ENCODE measurements around the gene STYX.
"Not testable (repeated sequence)": the region's sequence is repeated elsewhere in the genome, so short reads cannot be mapped to it uniquely, and the experiment has no call there.

The STYX gene

DNA sequence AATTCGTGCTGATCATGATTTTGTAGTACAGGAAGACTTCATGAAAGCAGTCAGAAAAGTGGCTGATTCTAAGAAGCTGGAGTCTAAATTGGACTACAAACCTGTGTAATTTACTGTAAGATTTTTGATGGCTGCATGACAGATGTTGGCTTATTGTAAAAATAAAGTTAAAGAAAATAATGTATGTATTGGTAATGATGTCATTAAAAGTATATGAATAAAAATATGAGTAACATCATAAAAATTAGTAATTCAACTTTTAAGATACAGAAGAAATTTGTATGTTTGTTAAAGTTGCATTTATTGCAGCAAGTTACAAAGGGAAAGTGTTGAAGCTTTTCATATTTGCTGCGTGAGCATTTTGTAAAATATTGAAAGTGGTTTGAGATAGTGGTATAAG is 2.5 kb upstream of the STYX start:
- DNase-seq (ENCODE audit: low read depth) = not testable (repeated sequence)

DNA sequence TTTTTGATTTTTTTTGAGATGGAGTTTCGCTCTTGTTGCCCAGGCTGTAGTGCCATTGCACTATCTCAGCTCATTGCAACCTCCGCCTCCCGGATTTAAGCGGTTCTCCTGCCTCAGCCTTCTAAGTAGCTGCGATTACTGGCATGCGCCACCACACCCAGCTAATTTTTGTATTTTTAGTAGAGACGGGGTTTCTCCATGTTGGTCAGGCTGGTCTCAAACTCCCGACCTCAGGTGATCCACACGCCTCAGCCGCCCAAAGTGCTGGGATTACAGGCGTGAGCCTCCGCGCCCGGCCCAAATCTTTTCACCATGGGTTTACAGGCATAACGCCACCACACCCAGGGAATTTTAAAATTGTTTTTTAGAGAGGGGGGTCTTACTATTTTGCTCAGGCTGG is 931 bp upstream of the STYX start:
- DNase-seq (ENCODE audit: low read depth) = not testable (repeated sequence)

DNA sequence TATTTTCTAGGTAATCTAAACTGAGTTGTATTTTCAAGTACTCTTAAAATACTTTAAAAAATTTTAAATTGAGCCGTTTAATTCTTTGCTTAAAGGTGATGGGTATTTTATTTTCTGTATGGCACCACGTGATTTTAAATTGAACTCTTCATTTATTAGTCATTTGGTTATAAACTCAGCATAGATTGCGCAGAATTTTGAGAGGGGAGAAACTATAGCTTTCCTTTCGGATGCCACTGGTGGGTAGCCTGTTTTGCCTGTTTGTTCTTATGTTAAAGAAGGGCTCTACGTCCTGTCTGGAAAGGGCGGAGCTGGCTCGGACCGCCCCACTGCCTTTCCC is 411 bp upstream of the STYX start:
- no peak for DNase-seq (ENCODE audit: low read depth)

DNA sequence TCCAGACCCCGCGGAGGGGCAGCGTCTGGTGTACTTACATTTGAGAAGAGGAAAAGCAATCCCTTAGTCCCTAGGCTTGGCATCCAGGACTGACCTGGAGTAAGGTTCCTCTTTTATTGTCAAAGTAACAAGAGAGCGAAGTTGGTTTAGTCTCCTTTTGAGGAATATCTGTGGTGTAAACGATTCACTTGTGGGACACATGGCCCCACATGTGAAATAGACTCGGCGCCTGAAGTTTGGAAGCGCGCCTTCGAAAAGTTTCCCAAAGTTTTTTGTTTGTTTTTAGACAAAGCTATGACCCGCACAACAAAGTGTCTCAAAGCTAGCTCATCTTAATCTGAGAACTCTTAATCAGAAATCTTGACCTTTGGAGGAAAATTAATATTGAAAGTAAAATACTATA is 744 bp downstream of the STYX start:
- no peak for DNase-seq (ENCODE audit: low read depth)

DNA sequence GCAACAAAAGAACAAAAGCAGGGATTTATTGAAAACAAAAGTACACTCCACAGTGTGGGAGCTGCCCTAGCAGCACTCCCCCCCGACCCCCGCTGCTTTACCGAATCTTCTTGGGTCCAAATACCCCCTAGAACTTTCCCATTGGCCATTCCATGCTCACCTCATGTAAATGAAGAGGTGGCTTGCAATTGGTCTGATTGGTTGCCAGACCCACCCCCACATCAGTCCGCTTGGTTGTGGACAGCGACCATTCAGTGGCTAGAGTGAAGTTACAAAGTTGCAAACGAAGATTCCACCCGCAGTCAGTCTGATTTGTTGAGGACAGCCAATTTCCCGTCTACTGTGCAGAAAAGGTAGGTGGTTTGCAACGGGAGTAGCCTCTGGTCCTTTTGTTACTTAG is 3.9 kb downstream of the STYX start:
- DNase-seq (ENCODE audit: low read depth) = no peak

DNA sequence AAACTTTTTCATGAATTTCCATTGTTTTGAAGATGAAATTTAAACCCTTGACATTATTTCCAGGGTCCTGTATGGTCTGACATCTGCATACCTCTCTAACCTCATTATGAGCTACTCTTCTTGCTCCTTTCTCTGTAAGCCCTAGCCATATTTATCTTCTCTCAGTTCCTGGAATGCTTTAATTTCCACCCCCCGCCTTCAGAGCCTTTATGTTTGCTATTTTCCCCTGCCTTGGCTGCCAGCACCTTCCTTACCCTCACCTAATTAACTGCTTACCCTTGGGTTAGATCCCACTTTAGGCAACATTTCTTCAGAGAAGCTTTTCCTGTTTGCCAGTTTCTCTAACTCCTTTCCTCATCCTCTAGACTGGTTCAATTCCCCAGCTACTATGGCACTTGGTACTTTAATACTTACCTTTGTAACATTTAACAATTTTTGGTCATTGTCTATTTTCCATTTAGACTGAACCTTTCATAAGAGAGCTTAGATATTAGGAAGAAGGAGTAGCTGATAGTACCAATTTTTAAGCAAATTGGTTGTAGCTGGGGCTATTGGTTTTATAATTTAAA is 6.0 kb downstream of the STYX start:
- no peak for DNase-seq (ENCODE audit: low read depth)

DNA sequence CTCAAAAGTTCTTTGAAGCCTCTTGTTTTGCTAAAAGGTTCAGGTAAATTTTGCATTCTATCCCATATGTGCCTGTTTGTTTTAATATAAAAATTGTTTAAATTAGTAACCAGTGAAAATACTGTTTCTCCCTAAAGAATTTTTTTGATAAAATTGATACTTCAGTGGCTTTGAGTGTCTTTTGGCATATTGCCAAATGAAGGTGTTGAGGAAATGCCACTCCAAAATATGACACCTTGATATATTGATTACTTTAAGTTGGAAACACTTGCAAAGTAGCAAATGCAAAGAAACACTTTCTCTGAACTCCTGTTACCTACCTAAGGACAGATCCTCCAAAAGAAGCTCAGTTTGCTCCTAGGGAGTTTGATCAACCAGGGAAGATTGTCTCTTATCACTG is 8.4 kb downstream of the STYX start:
- no peak for DNase-seq (ENCODE audit: low read depth)

DNA sequence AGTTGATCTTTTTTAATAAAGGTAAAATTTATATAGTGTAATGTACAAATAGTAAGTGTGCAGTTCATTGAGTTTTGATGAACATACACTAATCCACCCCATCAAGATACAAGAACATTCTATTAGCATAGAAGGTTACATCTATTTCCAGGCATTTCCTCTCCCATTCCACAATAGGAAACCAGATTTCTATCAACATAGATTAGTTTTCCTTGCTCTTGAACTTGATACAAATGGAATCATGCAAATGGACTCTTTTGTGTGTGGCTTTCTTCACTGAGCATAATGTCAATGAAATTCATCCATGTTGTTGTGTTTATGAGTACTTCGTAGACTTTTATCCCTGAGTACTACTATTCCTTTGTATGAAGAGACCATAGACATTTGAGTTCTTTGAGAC is 10.8 kb downstream of the STYX start:
- no peak for DNase-seq (ENCODE audit: low read depth)

DNA sequence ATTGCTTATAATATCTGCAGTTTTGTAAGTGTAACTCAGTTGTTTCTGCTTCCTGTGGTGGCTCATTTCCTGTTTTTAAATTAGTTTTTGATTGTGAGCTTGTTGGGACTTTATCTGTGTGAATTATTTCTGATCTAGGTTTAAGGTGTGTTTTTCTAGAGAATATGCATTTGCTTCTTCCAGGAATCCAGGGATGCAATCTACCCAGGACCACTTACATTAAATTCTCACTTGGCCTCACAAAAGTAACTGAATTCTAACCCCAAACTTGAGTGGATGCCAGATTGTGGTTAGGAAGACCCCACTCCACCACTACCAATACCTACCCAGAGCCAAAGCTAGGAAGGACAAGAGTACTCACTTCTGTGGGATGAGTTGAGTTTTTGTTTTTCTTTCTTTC is 11.9 kb downstream of the STYX start:
- DNase-seq (ENCODE audit: low read depth) = no peak

DNA sequence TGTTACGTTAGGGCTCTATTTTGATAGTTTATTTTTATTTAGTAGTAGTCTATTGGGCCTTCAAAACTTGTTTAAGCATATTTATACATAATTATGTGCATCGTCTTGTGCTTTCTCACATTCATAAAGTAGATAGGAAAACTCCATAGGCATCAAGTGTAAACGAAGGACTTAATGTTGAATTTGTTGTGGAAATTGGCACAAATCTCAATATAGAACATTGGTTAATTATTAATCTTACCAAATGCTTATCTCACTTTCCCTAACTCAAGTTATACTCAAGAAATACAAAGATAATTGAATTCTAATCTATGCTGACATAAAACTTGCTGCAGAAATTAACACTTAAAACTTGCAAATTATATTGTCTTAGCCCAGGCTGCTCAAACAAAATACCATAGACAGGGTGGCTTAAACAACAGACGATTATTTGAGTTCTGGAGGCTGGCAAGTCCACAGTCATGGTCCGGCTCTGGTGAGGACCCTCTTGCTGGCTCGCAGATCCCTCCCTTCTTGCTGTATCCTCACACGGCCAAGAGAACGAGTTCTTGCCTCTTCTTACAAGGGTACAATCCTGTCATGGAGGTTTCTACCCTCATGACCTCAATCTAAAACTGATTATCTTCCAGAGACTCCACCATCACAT is 18.8 kb downstream of the STYX start:
- no peak for DNase-seq (ENCODE audit: low read depth)

DNA sequence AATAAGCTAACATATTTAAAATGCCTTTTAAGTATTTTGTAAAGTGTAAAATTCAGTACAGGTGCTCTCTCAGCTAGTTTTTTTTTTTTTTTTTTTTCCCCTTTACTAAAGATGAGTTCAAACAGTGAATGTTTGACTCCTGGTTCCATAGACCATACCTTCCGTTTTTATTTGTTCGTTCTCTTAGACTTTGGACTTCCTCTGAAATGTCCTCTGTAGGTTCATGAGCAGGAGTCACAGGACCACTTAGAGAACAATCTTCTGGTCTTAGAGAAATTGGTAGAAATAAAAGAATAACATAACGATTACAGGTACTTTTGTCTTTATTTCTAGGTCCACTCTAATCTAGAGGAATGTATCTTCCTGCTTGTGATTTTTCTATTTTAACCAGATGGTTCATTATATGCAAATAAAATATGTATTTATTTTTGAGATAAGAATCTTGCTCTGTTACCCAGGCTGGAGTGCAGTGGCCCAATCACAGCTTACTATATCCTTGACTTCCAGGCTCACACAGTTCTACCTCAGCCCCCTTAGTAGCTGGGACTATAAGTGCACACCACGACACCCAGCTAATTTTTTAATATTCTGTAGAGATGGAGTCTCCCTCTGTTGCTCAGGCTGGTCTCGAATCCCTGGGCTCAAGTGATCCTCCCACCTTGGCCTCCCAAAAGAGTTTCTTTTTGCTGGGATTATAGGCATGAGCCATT is 25.8 kb downstream of the STYX start:
- DNase-seq (ENCODE audit: low read depth) = no peak

DNA sequence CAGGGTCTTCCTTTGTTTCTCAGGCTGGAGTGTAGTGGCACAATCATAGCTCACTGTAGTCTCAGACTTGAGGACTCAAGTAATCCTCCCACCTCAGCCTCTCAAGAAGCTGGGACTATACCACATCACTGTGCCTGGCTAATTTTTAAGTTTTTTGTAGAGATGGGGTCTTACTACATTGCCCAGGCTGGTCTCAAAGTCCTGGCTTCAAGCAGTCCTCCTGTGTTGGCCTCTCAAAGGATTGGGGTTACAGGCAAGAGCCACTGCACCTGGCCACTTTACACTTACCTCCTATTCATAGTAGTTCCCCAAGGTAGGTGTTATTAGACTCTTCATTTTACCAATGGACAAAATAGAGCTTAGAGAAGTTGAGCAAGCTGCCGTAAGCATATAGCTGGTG is 29.2 kb downstream of the STYX start:
- no peak for DNase-seq (ENCODE audit: low read depth)

DNA sequence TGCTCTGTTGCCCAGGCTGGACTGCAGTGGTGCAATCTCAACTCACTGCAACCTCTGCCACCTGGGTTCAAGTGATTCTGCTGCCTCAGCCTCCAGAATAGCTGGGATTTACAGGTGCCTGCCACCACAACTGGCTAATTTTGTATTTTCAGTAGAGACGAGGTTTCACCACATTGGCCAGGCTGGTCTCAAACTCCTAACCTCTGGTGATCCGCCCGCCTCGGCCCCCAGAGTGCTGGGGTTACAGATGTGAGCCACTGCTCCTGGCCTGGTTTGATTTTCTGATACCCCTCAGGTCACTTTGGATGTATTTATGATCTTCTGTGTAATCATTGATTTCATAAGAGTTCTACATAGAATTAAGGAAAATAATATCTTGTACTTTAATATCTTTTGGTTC is 33.0 kb downstream of the STYX start:
- not testable (repeated sequence) for DNase-seq (ENCODE audit: low read depth)

DNA sequence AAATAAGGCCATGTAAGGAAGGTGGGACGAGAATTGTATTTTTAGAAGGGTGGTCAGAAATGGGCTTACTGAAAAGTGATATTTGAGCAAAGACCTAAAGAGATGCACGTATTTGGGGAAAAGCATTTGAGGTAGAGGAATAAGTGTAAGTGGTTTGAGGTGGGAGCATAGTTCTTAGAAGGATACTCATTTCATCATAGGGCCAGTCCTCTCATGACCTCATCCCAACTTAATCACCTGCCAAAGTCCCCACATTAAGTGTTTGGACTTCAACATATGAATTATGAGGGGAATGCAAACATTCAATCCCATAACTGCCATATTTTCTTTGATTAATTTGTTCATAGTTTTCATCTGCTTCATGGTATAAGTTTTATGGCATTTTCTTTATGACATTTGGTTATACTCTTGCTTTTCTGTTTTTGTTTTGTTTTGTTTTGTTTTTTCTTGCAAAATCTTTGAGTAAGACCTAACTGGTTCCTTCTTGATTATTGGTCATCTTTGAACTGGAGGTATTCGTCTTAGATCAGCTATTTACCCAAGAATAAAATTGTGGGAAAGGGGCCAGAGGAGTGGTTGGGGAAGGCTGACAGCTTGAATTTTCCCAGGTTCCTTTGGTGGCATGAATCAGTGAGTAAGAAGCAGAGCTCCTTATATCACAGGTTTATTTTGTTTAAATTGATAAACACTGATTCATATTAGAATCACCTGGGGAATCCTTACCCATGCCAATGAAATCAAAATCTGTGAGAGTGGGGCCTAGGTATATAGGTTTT is 37.3 kb downstream of the STYX start:
- no peak for DNase-seq (ENCODE audit: low read depth)

DNA sequence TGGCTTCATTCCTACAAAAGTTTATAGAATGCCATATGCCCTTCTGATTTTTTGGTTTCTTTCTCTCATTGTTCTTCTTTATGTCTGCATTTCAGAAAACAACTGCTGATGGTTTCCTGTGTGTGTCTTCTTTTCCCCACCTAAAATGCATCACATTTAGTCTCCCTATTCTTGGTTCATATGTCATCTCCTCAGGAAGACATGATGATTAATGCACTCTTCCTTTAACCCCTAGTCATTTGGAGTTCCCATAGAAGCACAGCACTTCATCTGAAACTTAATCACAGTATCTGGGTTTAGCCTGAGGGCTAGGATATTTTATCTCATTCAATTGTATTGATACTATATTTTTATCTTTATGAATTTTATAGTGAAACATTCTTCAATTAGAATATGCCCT is 39.9 kb downstream of the STYX start:
- no peak for DNase-seq (ENCODE audit: low read depth)

DNA sequence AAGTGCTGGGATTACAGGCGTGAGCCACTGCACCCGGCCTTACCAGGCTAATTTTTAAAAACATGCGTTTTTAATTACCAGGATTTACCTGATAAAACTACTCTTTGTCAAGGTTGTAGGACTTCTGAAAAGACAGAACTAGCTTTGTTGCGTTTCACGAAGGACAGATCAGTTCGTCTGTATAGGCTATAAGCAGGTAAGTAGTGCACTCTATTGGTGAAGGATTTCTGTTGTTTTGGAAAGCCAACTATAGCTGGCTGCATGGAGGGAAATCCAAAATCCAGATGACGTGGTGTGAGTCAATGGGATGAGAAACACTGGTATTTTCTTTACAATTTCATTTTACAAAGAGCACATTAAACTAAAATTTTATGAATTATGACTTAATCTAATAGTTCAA is 46.9 kb downstream of the STYX start:
- DNase-seq (ENCODE audit: low read depth) = no peak

DNA sequence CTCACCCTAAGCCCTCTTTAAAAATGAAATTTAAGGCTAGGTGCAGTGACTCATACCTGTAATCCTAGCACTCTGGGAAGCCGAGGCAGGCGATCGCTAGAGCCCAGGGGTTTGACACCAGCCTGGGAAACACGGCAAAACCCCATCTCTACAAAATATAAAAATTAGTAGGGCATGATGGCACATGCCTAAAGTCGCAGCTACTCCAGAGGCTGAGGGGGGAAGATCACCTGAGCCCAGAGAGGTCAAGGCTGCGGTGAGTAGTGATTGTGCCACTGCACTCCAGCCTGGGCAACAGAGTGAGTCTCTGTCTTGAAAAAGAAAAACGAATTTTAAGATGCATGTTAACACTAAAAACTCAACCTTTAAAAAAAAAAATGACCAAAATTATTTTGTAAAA is 48.7 kb downstream of the STYX start:
- DNase-seq (ENCODE audit: low read depth) = no peak

DNA sequence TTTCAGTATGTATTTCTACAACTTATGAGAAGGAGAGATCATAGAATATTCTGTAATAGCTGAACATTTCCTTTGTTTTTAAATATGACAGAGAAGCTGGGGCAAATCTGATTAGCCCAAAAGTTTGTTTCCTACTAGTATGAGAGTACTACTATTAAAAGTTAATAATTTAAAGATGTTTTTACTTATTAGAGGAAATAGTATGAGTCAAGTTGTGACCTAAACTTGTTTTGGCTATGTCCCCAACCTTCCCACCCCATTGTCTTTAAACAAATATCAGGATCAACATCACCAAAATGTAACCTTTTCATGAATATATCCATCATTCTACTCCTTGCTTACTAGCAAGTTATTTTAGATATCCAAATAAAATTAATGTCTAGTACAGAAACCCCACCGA is 50.9 kb downstream of the STYX start:
- no peak for DNase-seq (ENCODE audit: low read depth)

DNA sequence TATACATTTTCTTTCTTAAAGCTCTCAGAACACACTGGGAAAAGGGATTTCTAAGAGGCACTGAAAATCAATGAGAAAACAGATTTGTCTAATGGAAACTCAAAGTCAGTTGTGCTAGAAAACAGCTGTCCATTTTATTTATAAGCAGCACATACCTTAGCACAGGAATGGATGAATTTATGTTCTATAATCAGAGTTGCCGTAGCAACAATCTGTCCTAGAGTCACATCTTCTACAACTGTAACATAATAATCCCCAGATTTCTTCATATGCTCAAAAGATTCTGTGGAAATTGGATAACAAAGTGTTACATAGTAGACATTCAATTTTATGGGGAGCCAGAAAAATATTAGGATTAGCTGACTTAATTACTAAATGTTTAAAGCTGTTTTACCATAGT is 51.7 kb downstream of the STYX start:
- DNase-seq (ENCODE audit: low read depth) = no peak

DNA sequence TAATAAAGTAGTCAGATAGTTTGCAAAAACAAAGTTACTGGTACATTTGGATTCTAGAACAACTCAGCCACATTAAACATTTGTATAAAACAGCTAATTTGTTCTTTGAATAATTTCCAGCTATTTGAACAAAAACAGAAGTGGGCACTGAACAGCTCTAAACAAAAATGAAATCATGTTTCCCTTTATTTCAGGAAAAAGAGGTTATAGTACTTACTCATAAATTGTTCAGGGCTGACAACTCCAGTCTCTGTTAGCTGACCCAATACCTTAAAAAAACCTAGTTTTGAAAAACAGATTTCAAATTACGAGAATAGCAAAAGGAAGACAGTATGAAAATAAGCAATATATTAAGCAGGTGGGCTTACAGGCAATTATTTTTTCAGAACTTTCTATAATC is 53.2 kb downstream of the STYX start:
- no peak for DNase-seq (ENCODE audit: low read depth)

DNA sequence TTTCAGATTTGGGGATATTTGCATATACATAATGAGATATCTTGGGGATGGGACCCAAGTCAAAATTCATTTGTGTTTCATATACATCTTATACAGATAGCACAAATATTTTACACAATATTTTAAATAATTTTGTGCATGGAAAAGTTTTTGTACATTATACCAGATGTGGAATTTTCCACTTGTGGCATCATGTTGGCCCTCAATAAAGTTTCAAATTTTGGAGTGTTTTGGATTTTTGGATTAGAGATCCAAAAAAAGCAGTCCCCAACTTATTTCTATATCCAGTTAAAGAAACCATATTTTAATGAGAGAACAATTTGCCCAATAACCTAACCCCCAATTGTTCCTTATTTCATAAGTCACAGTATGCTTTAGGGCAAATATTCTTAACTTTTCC is 56.9 kb downstream of the STYX start:
- no peak for DNase-seq (ENCODE audit: low read depth)

DNA sequence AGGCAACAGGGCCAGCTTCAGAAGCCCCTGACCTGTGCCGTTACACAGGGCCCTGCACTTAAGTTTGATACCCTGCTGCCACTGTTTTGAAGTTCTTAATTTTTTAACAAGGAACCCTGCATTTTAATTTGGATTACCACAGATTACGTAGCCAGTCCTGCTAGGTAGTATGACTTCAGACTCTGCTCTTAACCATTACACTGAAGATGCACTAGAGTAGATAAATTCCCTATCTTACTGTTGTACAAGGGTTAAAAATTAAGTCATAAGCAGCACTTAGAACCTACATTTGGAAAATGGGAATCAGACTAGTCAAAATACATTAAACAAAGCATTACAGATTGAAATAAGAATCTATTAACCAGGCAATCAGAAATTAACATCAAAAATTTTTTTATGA is 59.2 kb downstream of the STYX start:
- DNase-seq (ENCODE audit: low read depth) = no peak
